Karpas-422 (cell line): ENCODE data around the gene PTX3. TPM values are rescaled to one million over a fixed set of nuclear protein-coding genes. Genes with fewer than 3 reads are reported as not detected.

ENCODE experiments used
- DNase-seq: peaks from one replicate; pipeline ENCODE4 v3.0.0-alpha.2; 2015
- H2AFZ ChIP-seq: fragments of 200-600 bp; sonication (generic); 2 replicates; pipeline ENCODE4 v1.6.1; 2014; ENCODE audit warnings: antibody characterized with exemption, low read length, mixed read lengths
- H3K27ac ChIP-seq: fragments of 200-600 bp; sonication (generic); 2 replicates; pipeline ENCODE4 v1.5.1; 2014; ENCODE audit warnings: mild to moderate bottlenecking, low read length, moderate library complexity
- H3K27me3 ChIP-seq: fragments of 200-600 bp; sonication (generic); 2 replicates; pipeline ENCODE4 v1.6.1; 2014; ENCODE audit warnings: low read length, mixed read lengths
- H3K36me3 ChIP-seq: fragments of 200-600 bp; sonication (generic); 2 replicates; pipeline ENCODE4 v1.6.1; 2014; ENCODE audit warnings: low read length, mixed read lengths; ENCODE audit not compliant: insufficient read depth
- H3K4me1 ChIP-seq: fragments of 200-600 bp; sonication (generic); 2 replicates; pipeline ENCODE4 v1.6.1; 2014; ENCODE audit warnings: mild to moderate bottlenecking, low read length, mixed read lengths
- H3K4me2 ChIP-seq: fragments of 200-600 bp; sonication (generic); 2 replicates; pipeline ENCODE4 v1.6.1; 2014; ENCODE audit warnings: low read length, low read depth, mild to moderate bottlenecking; ENCODE audit not compliant: poor library complexity, severe bottlenecking
- H3K4me3 ChIP-seq: fragments of 200-600 bp; sonication (generic); 2 replicates; pipeline ENCODE4 v1.5.1; 2014; ENCODE audit warnings: mild to moderate bottlenecking, antibody characterized with exemption, low read length, mixed read lengths
- H3K79me2 ChIP-seq: fragments of 200-600 bp; sonication (generic); 2 replicates; pipeline ENCODE4 v1.6.1; 2014; ENCODE audit warnings: mild to moderate bottlenecking, low read length, mixed read lengths
- H3K9ac ChIP-seq: fragments of 200-600 bp; sonication (generic); 2 replicates; pipeline ENCODE4 v1.6.0; 2014; ENCODE audit warnings: low read length
- H3K9me2 ChIP-seq: fragments of 200-600 bp; sonication (generic), shearing (Covaris generic); replicated peaks from 2 replicates; pipeline ENCODE4 v1.6.0; 2014; ENCODE audit warnings: mild to moderate bottlenecking, low read length, moderate library complexity; ENCODE audit not compliant: insufficient read depth
- H3K9me3 ChIP-seq: fragments of 300-700, 200-600 bp; sonication (generic); 2 replicates; pipeline ENCODE4 v1.6.1; 2014; ENCODE audit warnings: low read length, mixed read lengths
- H4K20me1 ChIP-seq: fragments of 200-600 bp; sonication (generic); 2 replicates; pipeline ENCODE4 v1.6.1; 2014; ENCODE audit warnings: mild to moderate bottlenecking, antibody characterized with exemption, low read length, low read depth; ENCODE audit not compliant: insufficient read depth
- total RNA-seq: library from RNA; depleted of rRNA; stranded (reverse); fragments of >200 nt; shearing (Covaris generic); gene quantifications from 2 replicates; pipeline ENCODE4 v1.2.3, GENCODE V29; 2014; ENCODE audit warnings: low replicate concordance; rRNA removed

The PTX3 gene
- total RNA-seq, 1 experiment from 2014 or later: not detected

DNA sequence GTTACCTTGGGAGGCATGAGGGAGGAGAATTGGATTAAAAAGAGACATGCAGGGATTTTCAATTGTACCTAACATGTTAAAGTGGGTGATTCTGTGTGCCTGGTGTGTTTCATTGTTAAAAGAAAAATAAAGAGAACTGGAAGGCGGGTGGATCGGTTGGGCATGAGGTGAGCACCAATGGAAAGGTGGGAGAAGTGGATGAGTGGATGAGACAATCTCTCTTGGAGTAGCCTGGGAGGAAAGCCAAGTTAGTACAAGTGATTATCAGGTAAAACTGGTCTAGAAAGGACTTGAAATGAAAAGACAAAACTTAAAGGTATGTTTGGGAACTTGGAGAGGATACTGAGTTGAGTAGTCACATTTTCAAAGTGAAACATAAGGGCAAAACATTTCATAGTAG is 54.5 kb downstream of the PTX3 start:
- DNase-seq: no peak
- Histone ChIP-seq H2AFZ (no peak overlapping the region), H3K9me3 (no peaks in the 10 kb centered on the region), H4K20me1 (no peaks in the 10 kb centered on the region), H3K9ac (no peak overlapping the region), H3K4me1 (no peaks in the 10 kb centered on the region), H3K27ac (no peak overlapping the region), H3K27me3 (no peaks in the 10 kb centered on the region), H3K4me2 (no peak overlapping the region), H3K9me2 (no peaks in the 10 kb centered on the region), H3K36me3 (no peaks in the 10 kb centered on the region), H3K4me3 (no peak overlapping the region), H3K79me2 (no peaks in the 10 kb centered on the region)

Other genes starting within 250 kb of the PTX3 start
- not detected in 2 replicates for gene VEPH1, start 66.6 kb downstream of the PTX3 start, total RNA-seq